ENCODE measurements around the gene VGLL4. TPM values are rescaled to one million over a fixed set of nuclear protein-coding genes. Genes with fewer than 3 reads are reported as not detected.

Gene VGLL4
- total RNA-seq, 3 donors from 2014 or later = 42.5 to 51.3 (median 46.4) TPM

- no peak for TF ChIP-seq CTCF (IDR thresholded peaks at IDR 0.05)
- intact Hi-C loops (cut with DNase I, micrococcal nuclease) = no loop called here
- no peak for ATAC-seq
These were observed 120.1 kb downstream of the VGLL4 start for GRCh38 chr3:11523572-11524101.

GRCh38 chr3:11522953-11523571, 120.7 kb downstream of the VGLL4 start:
- Histone ChIP-seq H3K9me3 (no peaks in the 10 kb centered on the region), H3K4me1 (ENCODE audit: low read depth) (no peaks in the 10 kb centered on the region)
- intact Hi-C loops (cut with DNase I, micrococcal nuclease) = no loop called here

More at GRCh38 chr3:11523572-11524101, 120.1 kb downstream of the VGLL4 start:
- DNase-seq = no peak
- Histone ChIP-seq H3K4me3 (no peak overlapping the region), H3K4me1 (ENCODE audit: low read depth) (no peaks in the 10 kb centered on the region), H3K9me3 (no peaks in the 10 kb centered on the region), H3K36me3 (ENCODE audit: low read depth) (no peaks in the 10 kb centered on the region)

GRCh38 chr3:11522398-11522715, 121.4 kb downstream of the VGLL4 start:
- Histone ChIP-seq H3K36me3 (ENCODE audit: low read depth) (no peaks in the 10 kb centered on the region), H3K9me3 (no peaks in the 10 kb centered on the region), H3K4me3 (no peak overlapping the region), H3K4me1 (ENCODE audit: low read depth) (no peaks in the 10 kb centered on the region)
- DNase-seq (no peak), ATAC-seq (no peak)
- intact Hi-C loops (cut with DNase I, micrococcal nuclease) = no loop called here
- TF ChIP-seq CTCF (IDR thresholded peaks at IDR 0.05) = no peak

More at GRCh38 chr3:11522953-11523571, 120.7 kb downstream of the VGLL4 start:
- H3K4me3 ChIP-seq = no peak overlapping the region
- ATAC-seq (no peak), DNase-seq (no peak)
- no peak for TF ChIP-seq CTCF (IDR thresholded peaks at IDR 0.05)
- no peaks in the 10 kb centered on the region for H3K36me3 ChIP-seq (ENCODE audit: low read depth)

GRCh38 chr3:11521167-11521566, 122.5 kb downstream of the VGLL4 start:
- H3K36me3 ChIP-seq (ENCODE audit: low read depth) = no peaks in the 10 kb centered on the region
- no peak for DNase-seq
- H3K4me1 ChIP-seq (ENCODE audit: low read depth) = no peaks in the 10 kb centered on the region
- no peaks in the 10 kb centered on the region for H3K9me3 ChIP-seq
- TF ChIP-seq CTCF (IDR thresholded peaks at IDR 0.05) = no peak
- ATAC-seq = no peak
- intact Hi-C loops (cut with DNase I, micrococcal nuclease) = no loop called here
- H3K4me3 ChIP-seq = no peak overlapping the region

- Histone ChIP-seq H3K4me1 (ENCODE audit: low read depth) (no peaks in the 10 kb centered on the region), H3K4me3 (no peak overlapping the region), H3K9me3 (no peaks in the 10 kb centered on the region), H3K36me3 (ENCODE audit: low read depth) (no peaks in the 10 kb centered on the region)
- DNase-seq = no peak
- intact Hi-C loops (cut with DNase I, micrococcal nuclease) = no loop called here
- no peak for ATAC-seq
- no peak for TF ChIP-seq CTCF (IDR thresholded peaks at IDR 0.05)
These were observed 126.1 kb downstream of the VGLL4 start for GRCh38 chr3:11517601-11518000.
